ENCODE data around the gene KLF3.
A peak's percentile ranks its signal among the peaks of the same experiment; 100 is the strongest.
"Not testable (repeated sequence)": the region's sequence is repeated elsewhere in the genome, so short reads cannot be mapped to it uniquely, and the experiment has no call there.

KLF3 gene

DNA sequence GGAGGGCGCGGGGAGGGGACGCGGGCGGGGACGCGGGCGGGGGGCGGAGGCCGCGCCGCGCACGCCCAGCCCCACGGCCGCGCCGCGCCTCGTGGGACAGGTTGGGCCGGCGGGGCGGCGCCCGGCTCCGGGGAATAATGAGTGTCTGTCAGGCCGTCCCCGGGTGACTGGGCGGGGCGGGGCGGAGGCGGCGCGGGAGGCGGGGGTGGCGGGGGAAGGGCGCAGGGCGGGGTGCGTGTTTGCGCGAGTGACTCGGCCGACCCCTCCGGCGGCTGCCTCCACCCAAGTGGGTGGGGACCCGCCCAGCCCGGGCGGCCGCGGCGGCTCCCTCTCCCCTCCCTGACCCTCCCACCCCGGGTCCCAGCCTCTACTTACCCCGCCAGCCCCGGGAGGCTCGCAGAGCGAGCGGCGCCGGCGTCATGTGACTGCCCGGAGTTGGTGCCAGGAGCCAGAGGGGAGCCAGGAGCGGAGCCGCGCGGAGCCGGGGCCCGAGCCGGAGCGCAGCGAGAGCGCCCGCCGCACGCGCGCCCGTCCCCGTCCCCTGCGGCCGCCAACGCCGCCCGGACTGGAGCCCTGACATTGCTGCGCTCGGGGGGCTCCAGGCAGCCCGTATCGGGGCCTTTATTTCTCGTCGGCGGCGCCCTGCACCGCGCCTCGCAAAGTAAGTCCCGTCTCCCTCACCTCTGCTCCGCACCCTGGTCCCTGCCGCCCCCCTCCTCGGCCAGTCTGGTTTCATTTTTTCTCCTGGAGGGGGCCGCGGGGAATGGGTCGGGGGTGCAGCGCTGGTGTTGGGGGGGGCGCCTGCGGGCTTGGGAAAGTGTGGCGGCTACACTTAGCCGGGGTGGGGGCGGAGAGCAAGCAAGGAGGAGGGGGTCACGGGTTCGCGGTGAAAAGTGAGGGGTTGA lies at the start of gene KLF3:
Gene KLF3 (plus strand): TSS at position 399 of the 905 bp plus-strand sequence. CDS start 16,427 bp downstream, outside the sequence.
- Mint-ChIP-seq H3K4me1 (ENCODE audit: low read depth) (peaks cover 66% of the 10 kb centered on the region), H3K27ac (peak within 1 kb of the TSS; percentile 91), H3K36me3 (ENCODE audit: low read depth) (peaks cover 3% of the 10 kb centered on the region), H3K4me3 (peak within 1 kb of the TSS; percentile 86), H3K9me3 (peaks cover 4% of the 10 kb centered on the region), H3K27me3 (no peaks in the 10 kb centered on the region)
- peak; percentile 86 for DNase-seq

DNA sequence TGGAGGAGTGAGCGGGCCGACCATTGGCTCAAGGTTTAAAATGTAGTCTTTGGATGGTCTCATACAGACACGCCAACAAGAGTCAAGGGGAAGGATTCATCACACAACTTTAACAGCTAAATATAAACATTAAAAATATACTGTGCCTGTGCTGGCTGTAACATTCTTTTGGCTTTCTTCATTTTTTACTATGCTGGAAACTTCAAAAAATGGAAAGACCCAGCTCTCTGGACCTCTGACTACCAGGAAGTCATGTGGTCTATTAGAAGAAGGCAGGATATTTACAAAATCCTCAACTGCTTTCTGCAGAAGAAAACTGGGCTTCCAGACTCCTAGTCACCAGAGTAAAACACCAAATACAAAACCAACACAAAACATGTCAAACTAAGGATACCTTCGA lies 49.8 kb upstream of the KLF3 start:
- H3K27me3 Mint-ChIP-seq: no peaks in the 10 kb centered on the region
- no peak overlapping the region for H3K4me3 Mint-ChIP-seq
- peaks cover 26% of the 10 kb centered on the region for H3K4me1 Mint-ChIP-seq (ENCODE audit: low read depth)
- H3K9me3 Mint-ChIP-seq: no peaks in the 10 kb centered on the region
- H3K36me3 Mint-ChIP-seq (ENCODE audit: low read depth): no peaks in the 10 kb centered on the region
- no peak for DNase-seq
- H3K27ac Mint-ChIP-seq: no peak overlapping the region

DNA sequence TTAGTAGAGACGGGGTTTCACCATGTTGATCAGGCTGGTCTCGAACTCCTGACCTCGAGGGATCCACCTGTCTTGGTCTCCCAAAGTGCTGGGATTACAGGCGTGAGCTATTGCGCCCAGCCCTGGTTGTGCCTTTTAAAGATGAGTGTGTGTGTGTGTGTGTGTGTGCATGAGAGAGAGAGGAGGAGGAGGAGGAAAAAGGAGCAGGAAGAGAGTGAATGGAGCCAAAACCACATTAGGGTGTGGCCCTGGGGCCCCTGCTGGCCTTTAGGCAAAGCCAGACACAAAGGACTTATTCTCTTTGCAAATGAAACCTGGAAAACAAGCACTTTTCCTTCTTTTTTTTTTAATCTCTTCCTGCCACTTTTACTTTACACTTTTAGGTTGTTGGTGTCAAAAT lies 48.2 kb upstream of the KLF3 start:
- Mint-ChIP-seq H3K27me3 (no peaks in the 10 kb centered on the region), H3K9me3 (no peaks in the 10 kb centered on the region), H3K36me3 (ENCODE audit: low read depth) (no peaks in the 10 kb centered on the region), H3K4me1 (ENCODE audit: low read depth) (peaks cover 24% of the 10 kb centered on the region), H3K27ac (no peak overlapping the region), H3K4me3 (no peak overlapping the region)
- no peak for DNase-seq

DNA sequence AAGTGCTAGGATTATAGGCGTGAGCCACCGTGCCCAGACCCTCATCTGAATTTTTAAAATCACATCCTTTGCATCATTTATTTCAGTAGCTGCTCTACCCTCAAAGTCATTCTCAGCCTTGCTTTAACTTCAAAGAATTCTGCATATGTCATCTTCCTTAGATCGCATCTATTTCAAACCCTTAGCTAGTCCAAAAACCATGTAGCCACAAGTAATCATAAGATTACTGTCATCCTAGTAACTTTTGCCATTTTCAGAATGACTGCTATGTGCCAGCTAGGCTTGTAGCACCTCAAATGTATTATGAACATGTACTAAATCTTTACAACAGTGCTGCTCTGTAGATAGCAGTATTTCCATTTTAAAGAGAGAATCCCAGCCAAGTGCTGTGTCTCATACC lies 45.5 kb upstream of the KLF3 start:
- no peaks in the 10 kb centered on the region for H3K27me3 Mint-ChIP-seq
- H3K4me1 Mint-ChIP-seq (ENCODE audit: low read depth): peaks cover 22% of the 10 kb centered on the region
- no peak for DNase-seq
- H3K27ac Mint-ChIP-seq: no peak overlapping the region
- no peaks in the 10 kb centered on the region for H3K9me3 Mint-ChIP-seq
- no peak overlapping the region for H3K4me3 Mint-ChIP-seq
- H3K36me3 Mint-ChIP-seq (ENCODE audit: low read depth): no peaks in the 10 kb centered on the region

DNA sequence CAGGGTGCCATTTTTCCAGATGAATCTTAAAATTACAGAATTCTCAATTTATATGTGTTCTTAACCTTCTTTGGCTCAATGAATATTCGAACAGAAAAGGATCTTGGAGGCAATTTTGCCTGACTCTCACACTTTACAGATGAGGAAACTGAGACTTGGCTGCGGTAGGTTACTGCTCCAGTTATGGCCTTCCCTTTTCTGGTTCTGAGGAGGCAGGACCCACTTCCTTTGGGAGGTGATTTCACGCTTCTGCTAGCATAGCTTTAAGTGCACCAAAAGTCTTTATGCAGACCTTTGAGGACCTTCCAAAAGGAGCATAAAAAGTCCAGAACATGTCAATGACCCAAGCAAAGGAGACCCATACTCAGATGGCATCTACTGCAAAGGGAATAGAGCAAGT lies 44.7 kb upstream of the KLF3 start:
- H3K9me3 Mint-ChIP-seq: no peaks in the 10 kb centered on the region

DNA sequence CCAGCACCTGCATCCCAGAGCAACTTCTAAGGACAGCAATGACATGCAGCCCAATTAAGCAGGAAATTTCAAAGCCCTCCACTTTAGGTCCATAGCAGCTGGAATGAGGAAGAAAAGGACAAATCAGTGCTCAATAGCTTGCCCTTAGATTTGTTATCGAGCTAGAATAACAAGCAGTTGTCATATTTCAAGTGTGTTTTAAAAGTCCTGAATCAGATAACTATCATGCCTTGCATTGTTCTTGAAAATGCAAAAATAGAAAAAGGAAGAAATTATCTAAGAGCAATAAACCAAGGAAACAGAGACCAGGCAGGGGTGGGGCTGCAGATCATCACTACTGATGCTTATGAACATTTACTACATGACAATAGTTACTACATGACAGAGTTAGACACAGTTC lies 43.9 kb upstream of the KLF3 start:
- DNase-seq: no peak
- no peak overlapping the region for H3K27ac Mint-ChIP-seq
- no peak overlapping the region for H3K4me3 Mint-ChIP-seq

More for the DNA sequence above, 44.7 kb upstream of the KLF3 start:
- no peak for DNase-seq
- Mint-ChIP-seq H3K36me3 (ENCODE audit: low read depth) (no peaks in the 10 kb centered on the region), H3K4me3 (no peak overlapping the region), H3K27me3 (no peaks in the 10 kb centered on the region), H3K4me1 (ENCODE audit: low read depth) (peaks cover 15% of the 10 kb centered on the region), H3K27ac (no peak overlapping the region)

DNA sequence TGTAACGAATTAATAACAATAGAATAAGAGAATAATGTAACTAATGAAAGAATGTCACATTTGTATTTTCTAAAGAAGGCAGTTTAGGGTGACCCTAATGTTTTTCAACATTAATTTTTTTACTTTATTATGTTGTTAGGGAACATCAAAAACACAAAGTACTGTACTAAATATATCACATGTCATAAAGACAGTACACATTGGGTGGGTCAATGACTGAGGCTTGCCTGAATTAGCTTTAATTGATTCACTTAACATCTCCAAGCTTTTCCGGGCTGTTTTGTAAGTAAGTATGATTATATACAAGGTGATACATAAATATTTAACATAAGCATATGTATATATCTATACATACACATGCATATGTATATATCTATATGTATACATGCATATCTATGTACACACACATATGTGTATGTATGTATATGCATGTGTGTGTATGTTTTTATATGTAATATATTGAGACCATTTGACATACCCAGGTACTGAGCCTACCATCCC lies 43.4 kb upstream of the KLF3 start:
- Mint-ChIP-seq H3K4me1 (ENCODE audit: low read depth) (peaks cover 14% of the 10 kb centered on the region), H3K27me3 (no peaks in the 10 kb centered on the region), H3K4me3 (no peak overlapping the region), H3K36me3 (ENCODE audit: low read depth) (no peaks in the 10 kb centered on the region), H3K27ac (no peak overlapping the region), H3K9me3 (no peaks in the 10 kb centered on the region)
- no peak for DNase-seq

More for the DNA sequence above, 43.9 kb upstream of the KLF3 start:
- Mint-ChIP-seq H3K4me1 (ENCODE audit: low read depth) (peaks cover 11% of the 10 kb centered on the region), H3K36me3 (ENCODE audit: low read depth) (no peaks in the 10 kb centered on the region), H3K27me3 (no peaks in the 10 kb centered on the region), H3K9me3 (no peaks in the 10 kb centered on the region)

DNA sequence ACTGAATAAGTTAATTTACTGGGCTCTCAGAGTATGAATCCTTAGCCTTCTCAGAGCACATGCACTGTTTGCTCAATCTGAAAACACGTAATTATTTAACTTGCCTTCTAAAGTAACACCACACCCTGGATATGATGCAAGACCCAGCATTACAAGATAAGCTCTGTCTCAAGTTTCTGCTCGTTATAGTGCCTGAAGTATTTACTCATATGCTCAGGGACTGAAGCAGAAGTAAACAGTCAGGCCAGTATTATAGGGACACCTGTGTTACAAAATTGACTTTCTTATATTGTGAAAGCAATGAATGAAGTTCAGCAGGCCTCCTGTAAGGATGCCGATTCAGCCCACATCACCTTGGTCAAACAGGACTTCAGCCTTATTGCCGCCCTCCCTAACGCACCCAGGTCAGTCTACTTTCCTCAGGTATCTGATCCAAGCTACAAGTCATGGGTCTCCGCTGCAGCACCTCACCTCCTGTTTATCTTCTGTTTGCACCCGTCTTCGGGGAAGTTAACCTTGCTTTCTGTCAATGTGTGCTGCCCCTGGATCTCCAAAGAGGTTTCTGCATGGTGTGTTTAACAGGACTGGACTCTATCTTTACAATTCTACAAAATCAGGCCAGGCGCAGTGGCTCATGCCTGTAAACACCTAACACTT lies 42.8 kb upstream of the KLF3 start:
- Mint-ChIP-seq H3K27ac (no peak overlapping the region), H3K9me3 (no peaks in the 10 kb centered on the region), H3K27me3 (no peaks in the 10 kb centered on the region), H3K4me3 (no peak overlapping the region), H3K36me3 (ENCODE audit: low read depth) (no peaks in the 10 kb centered on the region), H3K4me1 (ENCODE audit: low read depth) (peaks cover 18% of the 10 kb centered on the region)
- DNase-seq: no peak

DNA sequence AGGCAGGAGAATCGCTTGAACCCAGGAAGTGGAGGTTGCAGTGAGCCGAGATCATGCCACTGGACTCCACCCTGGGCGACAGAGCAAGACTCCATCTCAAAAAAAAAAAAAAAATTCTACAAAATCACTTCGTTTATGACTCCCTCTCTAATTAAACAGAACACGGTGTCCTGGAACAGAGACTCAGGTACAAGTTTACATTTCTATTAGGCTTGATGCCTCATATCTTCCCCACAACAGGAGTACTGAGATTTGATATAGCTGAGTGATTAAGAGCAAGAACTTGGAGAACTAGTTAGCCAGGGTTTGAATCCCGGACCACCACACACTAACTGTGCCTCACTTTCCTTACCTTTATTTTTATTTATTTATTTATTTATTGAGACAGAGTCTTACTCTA lies 42.2 kb upstream of the KLF3 start:
- no peaks in the 10 kb centered on the region for H3K36me3 Mint-ChIP-seq (ENCODE audit: low read depth)

DNA sequence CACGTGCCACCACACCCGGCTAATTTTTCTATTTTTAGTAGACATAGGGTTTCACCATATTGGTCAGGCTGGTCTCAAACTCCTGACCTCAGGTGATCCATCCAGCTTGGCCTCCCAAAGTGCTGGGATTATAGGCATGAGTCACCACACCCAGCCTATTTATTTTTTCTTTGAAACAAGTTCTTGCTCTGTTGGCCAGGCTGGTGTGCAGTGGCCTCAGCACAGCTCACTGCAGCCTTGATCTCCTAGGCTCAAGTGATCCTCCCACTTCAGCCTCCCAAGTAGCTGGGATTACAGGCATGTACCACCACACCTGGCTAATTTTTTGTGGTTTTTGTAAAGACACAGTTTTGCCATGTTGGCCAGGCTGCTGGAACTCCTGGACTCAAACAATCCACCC lies 41.7 kb upstream of the KLF3 start:
- H3K9me3 Mint-ChIP-seq; H3K27me3 Mint-ChIP-seq; H3K36me3 Mint-ChIP-seq (ENCODE audit: low read depth); DNase-seq; H3K4me3 Mint-ChIP-seq; H3K27ac Mint-ChIP-seq: not testable (repeated sequence)
- H3K4me1 Mint-ChIP-seq (ENCODE audit: low read depth): peaks cover 18% of the 10 kb centered on the region

More for the DNA sequence above, 42.2 kb upstream of the KLF3 start:
- Mint-ChIP-seq H3K4me3 (no peak overlapping the region), H3K27me3 (no peaks in the 10 kb centered on the region), H3K9me3 (no peaks in the 10 kb centered on the region), H3K4me1 (ENCODE audit: low read depth) (peaks cover 18% of the 10 kb centered on the region), H3K27ac (no peak overlapping the region)
- DNase-seq: no peak

DNA sequence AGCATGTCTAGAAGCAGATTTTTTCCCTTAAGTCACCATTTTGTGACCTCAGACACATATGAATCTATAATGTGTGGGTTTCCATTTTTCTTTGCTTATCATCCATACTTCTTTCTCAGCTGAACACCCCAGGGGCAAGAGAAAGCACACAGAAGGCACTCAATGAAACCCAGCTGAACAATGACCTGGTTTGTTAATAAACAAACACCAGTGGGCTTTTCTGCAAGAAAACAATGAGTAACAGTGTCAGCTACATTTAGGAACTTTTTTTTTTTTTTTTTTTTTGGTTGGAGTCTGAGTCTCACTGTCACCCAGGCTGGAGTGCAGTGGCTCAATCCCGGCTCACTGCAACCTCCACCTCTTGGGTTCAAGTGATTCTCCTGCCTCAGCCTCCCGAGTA lies 40.7 kb upstream of the KLF3 start:
- Mint-ChIP-seq H3K36me3 (ENCODE audit: low read depth) (no peaks in the 10 kb centered on the region), H3K27ac (no peak overlapping the region), H3K4me3 (no peak overlapping the region), H3K27me3 (no peaks in the 10 kb centered on the region), H3K4me1 (ENCODE audit: low read depth) (peaks cover 18% of the 10 kb centered on the region), H3K9me3 (no peaks in the 10 kb centered on the region)
- no peak for DNase-seq

DNA sequence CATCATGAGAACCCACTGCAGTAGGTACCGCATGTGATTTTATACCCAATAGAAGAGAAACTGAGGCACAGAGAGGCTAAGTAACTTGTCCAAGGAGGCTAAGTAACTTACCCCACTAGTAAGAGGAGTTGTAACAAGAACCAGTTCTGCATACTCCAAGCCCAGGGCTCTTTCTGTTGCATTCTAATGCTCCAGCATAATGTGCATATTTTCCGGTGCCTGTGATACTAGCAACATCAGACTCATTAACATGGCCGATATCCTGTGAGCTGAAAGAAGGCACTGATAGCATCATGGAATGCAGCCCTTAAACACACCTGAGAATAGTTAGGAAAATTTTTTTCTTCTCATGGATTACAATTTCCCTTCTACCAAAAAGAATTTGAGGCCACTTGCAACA lies 39.7 kb upstream of the KLF3 start:
- H3K36me3 Mint-ChIP-seq (ENCODE audit: low read depth): no peaks in the 10 kb centered on the region
- H3K4me1 Mint-ChIP-seq (ENCODE audit: low read depth): peaks cover 11% of the 10 kb centered on the region
- no peak overlapping the region for H3K27ac Mint-ChIP-seq
- DNase-seq: no peak
- no peaks in the 10 kb centered on the region for H3K9me3 Mint-ChIP-seq
- H3K27me3 Mint-ChIP-seq: no peaks in the 10 kb centered on the region
- H3K4me3 Mint-ChIP-seq: no peak overlapping the region

DNA sequence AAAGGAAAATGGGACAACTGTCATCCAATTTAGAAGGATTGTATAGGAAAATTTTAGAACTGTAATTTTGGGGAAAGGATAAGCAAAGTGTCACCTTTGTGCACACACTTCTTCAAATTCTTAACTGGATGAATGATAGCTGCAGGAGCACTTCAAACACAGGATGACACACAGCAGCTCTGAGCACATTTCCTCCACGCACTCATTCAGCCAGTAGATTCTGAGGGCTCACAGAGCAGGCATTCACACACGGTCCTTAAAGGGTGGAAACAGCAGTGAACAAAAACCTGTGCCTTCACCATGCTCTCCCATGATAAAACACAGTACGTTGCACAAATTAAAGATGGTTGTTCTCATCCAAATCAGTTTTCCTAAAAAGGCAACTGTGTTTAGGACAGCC lies 38.5 kb upstream of the KLF3 start:
- no peak for DNase-seq
- Mint-ChIP-seq H3K4me3 (no peak overlapping the region), H3K4me1 (ENCODE audit: low read depth) (peaks cover 9% of the 10 kb centered on the region), H3K9me3 (no peaks in the 10 kb centered on the region), H3K27me3 (no peaks in the 10 kb centered on the region), H3K27ac (no peak overlapping the region), H3K36me3 (ENCODE audit: low read depth) (no peaks in the 10 kb centered on the region)

DNA sequence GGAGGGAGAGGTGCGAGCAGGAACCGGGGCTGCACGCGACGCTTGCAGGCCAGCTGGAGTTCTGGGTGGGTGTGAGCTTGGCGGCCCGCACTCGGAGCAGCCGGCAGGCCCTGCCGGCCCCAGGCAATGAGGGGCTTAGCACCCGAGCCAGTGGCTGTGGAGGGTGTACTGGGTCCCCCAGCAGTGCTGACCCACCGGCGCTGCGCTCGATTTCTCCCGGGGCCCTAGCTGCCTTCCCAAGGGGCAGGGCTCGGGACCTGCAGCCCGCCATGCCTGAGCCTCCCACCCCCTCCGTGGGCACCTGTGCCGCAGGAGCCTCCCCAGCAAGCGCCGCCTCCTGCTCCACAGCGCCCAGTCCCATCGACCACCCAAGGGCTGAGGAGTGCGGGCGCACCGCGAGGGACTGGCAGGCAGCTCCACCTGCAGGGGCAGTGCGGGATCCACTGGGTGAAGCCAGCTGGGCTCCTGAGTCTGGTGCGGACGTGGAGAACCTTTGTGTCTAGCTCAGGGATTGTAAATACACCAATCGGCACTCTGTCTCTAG lies 37.0 kb upstream of the KLF3 start:
- not testable (repeated sequence) for H3K27me3 Mint-ChIP-seq; H3K4me1 Mint-ChIP-seq (ENCODE audit: low read depth); DNase-seq

DNA sequence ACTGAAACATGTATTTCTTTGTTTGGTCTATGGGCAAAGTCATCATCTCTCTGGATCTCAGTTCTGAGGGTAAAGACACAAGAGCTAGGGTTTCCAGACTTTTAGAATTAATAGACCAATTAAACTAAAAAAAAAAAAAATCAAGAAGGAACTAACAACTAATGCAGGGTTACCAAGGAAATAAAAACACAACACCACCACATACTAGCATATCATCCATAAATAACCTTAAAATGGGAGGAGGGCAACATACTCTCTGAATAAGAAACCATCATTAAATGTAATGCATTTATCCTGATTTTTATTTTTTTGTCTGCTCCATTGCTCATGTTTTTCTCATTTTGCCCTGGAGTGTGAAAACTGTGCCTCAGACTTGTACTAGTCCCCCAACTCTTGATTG lies 33.5 kb upstream of the KLF3 start:
- Mint-ChIP-seq H3K9me3 (no peaks in the 10 kb centered on the region), H3K4me1 (ENCODE audit: low read depth) (peaks cover 5% of the 10 kb centered on the region), H3K27ac (no peak overlapping the region), H3K4me3 (no peak overlapping the region), H3K36me3 (ENCODE audit: low read depth) (no peaks in the 10 kb centered on the region), H3K27me3 (no peaks in the 10 kb centered on the region)
- DNase-seq: no peak

More for the DNA sequence above, 37.0 kb upstream of the KLF3 start:
- H3K4me3 Mint-ChIP-seq; H3K9me3 Mint-ChIP-seq; H3K36me3 Mint-ChIP-seq (ENCODE audit: low read depth); H3K27ac Mint-ChIP-seq: not testable (repeated sequence)

All from activated T-cell treated with anti-CD3 and anti-CD28 coated beads, Interleukin-2, amount 50 U/mL, for 24 hours (primary cell).